ENCODE data around the gene LEMD3.

- TF ChIP-seq CBX5 (IDR thresholded peaks at IDR 0.05; ENCODE audit: low read depth, low read length) (no peak), RAD21 (IDR thresholded peaks at IDR 0.05 in 1 of 2, conservative IDR thresholded peaks at IDR 0.05 in 1 of 2; ENCODE audit: low read depth in 2 of 2, low read length in 2 of 2) (no peak), CTCF (IDR thresholded peaks at IDR 0.05; ENCODE audit: control extremely low read depth in 1 of 3, insufficient read depth in 1 of 3, low read depth in 1 of 3, low read length in 3 of 3) (no peak), POLR2A (IDR thresholded peaks at IDR 0.05; ENCODE audit: control extremely low read depth in 1 of 2, low read depth in 2 of 2, low read length in 2 of 2) (no peak), EGR1 (IDR thresholded peaks at IDR 0.05; ENCODE audit: borderline replicate concordance, low read depth, low read length) (no peak), EP300 (IDR thresholded peaks at IDR 0.05; ENCODE audit: borderline replicate concordance in 1 of 2, low read depth in 2 of 2, low read length in 2 of 2) (no peak), FOSL1 (IDR thresholded peaks at IDR 0.05; ENCODE audit: insufficient read depth, low read depth, low read length) (no peak), ATF3 (IDR thresholded peaks at IDR 0.05; ENCODE audit: insufficient read depth, low read depth, low read length) (no peak), TAF1 (IDR thresholded peaks at IDR 0.05; ENCODE audit: low read depth, low read length) (no peak), E2F6 (IDR thresholded peaks at IDR 0.05) (no peak), KDM1A (IDR thresholded peaks at IDR 0.05; ENCODE audit: borderline replicate concordance, low read length) (no peak), ATF2 (IDR thresholded peaks at IDR 0.05; ENCODE audit: low read length) (no peak), SP2 (IDR thresholded peaks at IDR 0.05; ENCODE audit: low read length) (no peak)
Measured at GRCh38 chr12:65195387-65196055, 26.1 kb downstream of the LEMD3 start.

All from H1 (cell line).